ENCODE results near the gene ADAMTS2.
"Not testable (repeated sequence)": the region's sequence is repeated elsewhere in the genome, so short reads cannot be mapped to it uniquely, and the experiment has no call there.

The ADAMTS2 gene

GRCh38 chr5:179219661-179220620, 125.3 kb downstream of the ADAMTS2 start:
- DNase-seq (ENCODE audit: low read depth in 1 of 2, low spot score in 1 of 2) = no peak

GRCh38 chr5:179218943-179219330, 126.3 kb downstream of the ADAMTS2 start:
- DNase-seq (ENCODE audit: low read depth in 1 of 2, low spot score in 1 of 2) = no peak

- no peak for DNase-seq (ENCODE audit: low read depth in 1 of 2, low spot score in 1 of 2)
Measured at GRCh38 chr5:179217956-179218942, 127.0 kb downstream of the ADAMTS2 start.

- DNase-seq (ENCODE audit: low read depth in 1 of 2, low spot score in 1 of 2) = no peak
Measured at GRCh38 chr5:179217356-179217755, 127.9 kb downstream of the ADAMTS2 start.

- not testable (repeated sequence) for DNase-seq (ENCODE audit: low read depth in 1 of 2, low spot score in 1 of 2)
Measured at GRCh38 chr5:179216381-179216780, 128.9 kb downstream of the ADAMTS2 start.

GRCh38 chr5:179215576-179215975, 129.7 kb downstream of the ADAMTS2 start:
- no peak for DNase-seq (ENCODE audit: low read depth in 1 of 2, low spot score in 1 of 2)

GRCh38 chr5:179214678-179215077, 130.6 kb downstream of the ADAMTS2 start:
- no peak for DNase-seq (ENCODE audit: low read depth in 1 of 2, low spot score in 1 of 2)

GRCh38 chr5:179212870-179213269, 132.4 kb downstream of the ADAMTS2 start:
- DNase-seq (ENCODE audit: low read depth in 1 of 2, low spot score in 1 of 2) = no peak

GRCh38 chr5:179211631-179212030, 133.6 kb downstream of the ADAMTS2 start:
- DNase-seq (ENCODE audit: low read depth in 1 of 2, low spot score in 1 of 2) = no peak

GRCh38 chr5:179211068-179211467, 134.2 kb downstream of the ADAMTS2 start:
- no peak for DNase-seq (ENCODE audit: low read depth in 1 of 2, low spot score in 1 of 2)

- DNase-seq (ENCODE audit: low read depth in 1 of 2, low spot score in 1 of 2) = no peak
Measured at GRCh38 chr5:179210478-179210877, 134.8 kb downstream of the ADAMTS2 start.

- DNase-seq (ENCODE audit: low read depth in 1 of 2, low spot score in 1 of 2) = no peak
Measured at GRCh38 chr5:179209359-179210150, 135.7 kb downstream of the ADAMTS2 start.

- no peak for DNase-seq (ENCODE audit: low read depth in 1 of 2, low spot score in 1 of 2)
Measured at GRCh38 chr5:179208706-179209358, 136.4 kb downstream of the ADAMTS2 start.

- DNase-seq (ENCODE audit: low read depth in 1 of 2, low spot score in 1 of 2) = no peak
Measured at GRCh38 chr5:179207920-179208705, 137.1 kb downstream of the ADAMTS2 start.

- DNase-seq (ENCODE audit: low read depth in 1 of 2, low spot score in 1 of 2) = no peak
Measured at GRCh38 chr5:179207470-179207869, 137.8 kb downstream of the ADAMTS2 start.

- DNase-seq (ENCODE audit: low read depth in 1 of 2, low spot score in 1 of 2) = no peak
Measured at GRCh38 chr5:179206366-179206765, 138.9 kb downstream of the ADAMTS2 start.

GRCh38 chr5:179205277-179205676, 140.0 kb downstream of the ADAMTS2 start:
- DNase-seq (ENCODE audit: low read depth in 1 of 2, low spot score in 1 of 2) = no peak

- DNase-seq (ENCODE audit: low read depth in 1 of 2, low spot score in 1 of 2) = no peak
Measured at GRCh38 chr5:179204572-179204971, 140.7 kb downstream of the ADAMTS2 start.

GRCh38 chr5:179203248-179203647, 142.0 kb downstream of the ADAMTS2 start:
- DNase-seq (ENCODE audit: low read depth in 1 of 2, low spot score in 1 of 2) = no peak

- no peak for DNase-seq (ENCODE audit: low read depth in 1 of 2, low spot score in 1 of 2)
Measured at GRCh38 chr5:179201986-179202385, 143.3 kb downstream of the ADAMTS2 start.

Data from stimulated activated CD4-positive, alpha-beta T cell treated with anti-CD3 and anti-CD28 coated beads, Interleukin-15, amount 100 ng/mL, for 1 hour (primary cell).